IMR-90 (cell line): Measurements from ENCODE around the gene ZNRF3. TPM values are rescaled to one million over a fixed set of nuclear protein-coding genes. Genes with fewer than 3 reads are reported as not detected.
A peak's percentile ranks its signal among the peaks of the same experiment; 100 is the strongest.

ENCODE experiments used
- ATAC-seq: fragments of 200-7000 bp; cut with Tn5 transposase; 2 replicates; pipeline ENCODE4 v1.9.1; 2020; ENCODE audit warnings: low read depth, mild to moderate bottlenecking, moderate library complexity
- BruUV-seq: library from RNA; stranded (reverse); fragments of 400-500 nt; replicated peaks from 2 replicates; lab custom pipeline; 2021; lab: Mats Ljungman, UMichigan
- CTCF ChIA-PET: fragments of 300-600 bp; formaldehyde crosslinking; extraction: SDS; loops from one replicate; lab custom pipeline; 2021; ENCODE audit warnings: antibody characterized with exemption; lab: Yijun Ruan, JAX
- POLR2A ChIA-PET: fragments of 300-600 bp; sonication (Branson Sonifier 250); formaldehyde crosslinking; loops from one replicate; lab custom pipeline; 2022; ENCODE audit warnings: antibody characterized with exemption; ENCODE audit not compliant: unreplicated experiment; lab: Charles Lee
- DNase-seq: peaks from one replicate; pipeline ENCODE4 v3.0.0; 2013
- H2AFZ ChIP-seq: replicated peaks from 2 replicates; pipeline ENCODE3; 2013; ENCODE audit warnings: low read length, mild to moderate bottlenecking; ENCODE audit not compliant: poor library complexity
- H2AK5ac ChIP-seq: 2 replicates; pipeline ENCODE4 v1.6.1; 2013; ENCODE audit warnings: low read depth, low read length, inconsistent platforms
- H2AK9ac ChIP-seq: replicated peaks from 2 replicates; pipeline ENCODE3; 2013; ENCODE audit warnings: mild to moderate bottlenecking, low read depth, low read length, moderate library complexity; ENCODE audit not compliant: poor library complexity
- H2BK120ac ChIP-seq: 2 replicates; pipeline ENCODE4 v1.6.1; 2013; ENCODE audit warnings: low read depth, low read length, inconsistent platforms
- H2BK15ac ChIP-seq: 3 replicates; pipeline ENCODE4 v1.6.1; 2013; ENCODE audit warnings: low read depth, low read length, inconsistent platforms
- H2BK20ac ChIP-seq: 2 replicates; pipeline ENCODE4 v1.6.1; 2013; ENCODE audit warnings: low read depth, mild to moderate bottlenecking, inconsistent platforms, low read length, moderate library complexity
- H2BK5ac ChIP-seq: 2 replicates; pipeline ENCODE4 v1.6.1; 2013; ENCODE audit warnings: mild to moderate bottlenecking, low read depth, low read length, inconsistent platforms; ENCODE audit not compliant: poor library complexity, severe bottlenecking
- H3K14ac ChIP-seq: replicated peaks from 2 replicates; pipeline ENCODE4 v1.6.1; 2013; ENCODE audit warnings: low read depth, low read length, inconsistent platforms
- H3K18ac ChIP-seq: 2 replicates; pipeline ENCODE4 v1.6.1; 2013; ENCODE audit warnings: low read depth, low read length, control low read depth
- H3K23ac ChIP-seq: 2 replicates; pipeline ENCODE4 v1.6.1; 2013; ENCODE audit warnings: low read depth, low read length, inconsistent platforms
- H3K27ac ChIP-seq: 2 replicates; pipeline ENCODE4 v1.5.1; 2013; ENCODE audit warnings: mild to moderate bottlenecking, control low read depth, low read length; ENCODE audit not compliant: insufficient read depth
- H3K27me3 ChIP-seq: 2 replicates; pipeline ENCODE4 v1.6.1; 2013; ENCODE audit warnings: low read length; ENCODE audit not compliant: control insufficient read depth, insufficient read depth
- H3K36me3 ChIP-seq: 2 replicates; pipeline ENCODE4 v1.6.1; 2013; ENCODE audit warnings: low read length, mixed read lengths; ENCODE audit not compliant: control insufficient read depth, insufficient read depth
- H3K4ac ChIP-seq: 2 replicates; pipeline ENCODE4 v1.6.1; 2013; ENCODE audit warnings: low read depth, low read length, inconsistent platforms
- H3K4me1 ChIP-seq: 2 replicates; pipeline ENCODE4 v1.6.1; 2013; ENCODE audit warnings: low read length, mixed read lengths; ENCODE audit not compliant: control insufficient read depth, insufficient read depth
- H3K4me2 ChIP-seq: 2 replicates; pipeline ENCODE4 v1.6.1; 2013; ENCODE audit warnings: low read depth, mild to moderate bottlenecking, control low read depth, low read length, moderate library complexity
- H3K4me3 ChIP-seq: 2 replicates; pipeline ENCODE4 v1.5.1; 2013; ENCODE audit warnings: low read depth, mild to moderate bottlenecking, control low read depth, low read length, moderate library complexity; ENCODE audit not compliant: insufficient read depth
- H3K56ac ChIP-seq: 2 replicates; pipeline ENCODE4 v1.6.1; 2013; ENCODE audit warnings: low read length, inconsistent platforms; ENCODE audit not compliant: insufficient read depth; ENCODE audit errors: extremely low read depth
- H3K79me1 ChIP-seq, 2 experiments: 2 replicates each; pipeline ENCODE4 v1.6.1; 2013; ENCODE audit warnings: low read length in 2 of 2, inconsistent platforms in 1 of 2, low read depth in 1 of 2
- H3K9ac ChIP-seq: 2 replicates; pipeline ENCODE4 v1.6.1; 2013; ENCODE audit warnings: low read depth, low read length, control low read depth
- H3K9me1 ChIP-seq: 2 replicates; pipeline ENCODE4 v1.6.1; 2013; ENCODE audit warnings: low read length, inconsistent platforms; ENCODE audit not compliant: insufficient read depth
- H3K9me3 ChIP-seq: 2 replicates; pipeline ENCODE4 v1.6.1; 2013; ENCODE audit warnings: low read length; ENCODE audit not compliant: control insufficient read depth, insufficient read depth
- H4K20me1 ChIP-seq: 2 replicates; pipeline ENCODE4 v1.6.1; 2013; ENCODE audit warnings: low read length, inconsistent platforms; ENCODE audit not compliant: insufficient read depth
- H4K5ac ChIP-seq: 2 replicates; pipeline ENCODE4 v1.6.1; 2013; ENCODE audit warnings: mild to moderate bottlenecking, low read depth, low read length, control low read depth
- H4K8ac ChIP-seq, 2 experiments: 2 replicates each; pipeline ENCODE4 v1.6.1; 2013; ENCODE audit warnings: low read depth in 2 of 2, low read length in 2 of 2, control low read depth in 1 of 2, inconsistent platforms in 1 of 2
- H4K91ac ChIP-seq: 2 replicates; pipeline ENCODE4 v1.6.1; 2013; ENCODE audit warnings: low read depth, low read length, inconsistent platforms; ENCODE audit not compliant: insufficient read depth
- BHLHE40 ChIP-seq: fragments of 150-350 bp; IDR thresholded peaks from 2 replicates; pipeline ENCODE4 v1.6.1; 2016; ENCODE audit warnings: mild to moderate bottlenecking, low read depth, low read length
- CEBPB ChIP-seq: IDR thresholded peaks from 2 replicates; pipeline ENCODE4 v1.6.1; 2012; ENCODE audit warnings: low read depth, low read length, improper control_type of control experiment
- CHD1 ChIP-seq: IDR thresholded peaks from 2 replicates; pipeline ENCODE4 v1.6.1; 2012; ENCODE audit warnings: low read depth, low read length, improper control_type of control experiment
- CTCF ChIP-seq: conservative IDR thresholded peaks from 2 replicates; pipeline ENCODE4 v1.5.1; 2012; ENCODE audit warnings: mild to moderate bottlenecking, low read depth, low read length, improper control_type of control experiment
- ELK1 ChIP-seq: fragments of 150-350 bp; IDR thresholded peaks from 2 replicates; pipeline ENCODE4 v1.6.1; 2016; ENCODE audit warnings: low read depth, mild to moderate bottlenecking, low read length, moderate library complexity, borderline replicate concordance
- FOS ChIP-seq: fragments of 150-350 bp; IDR thresholded peaks from 2 replicates; pipeline ENCODE4 v1.6.1; 2016; ENCODE audit warnings: low read depth, low read length
- MAFK ChIP-seq: IDR thresholded peaks from 2 replicates; pipeline ENCODE4 v1.6.1; 2012; ENCODE audit warnings: low read depth, low read length, improper control_type of control experiment
- MAZ ChIP-seq: IDR thresholded peaks from 2 replicates; pipeline ENCODE4 v1.6.1; 2012; ENCODE audit warnings: low read depth, mild to moderate bottlenecking, low read length, improper control_type of control experiment, moderate library complexity, borderline replicate concordance
- MXI1 ChIP-seq: IDR thresholded peaks from 2 replicates; pipeline ENCODE4 v1.6.1; 2012; ENCODE audit warnings: low read depth, mild to moderate bottlenecking, low read length, moderate library complexity, borderline replicate concordance
- NFE2L2 ChIP-seq: fragments of 150-350 bp; IDR thresholded peaks from 2 replicates; pipeline ENCODE4 v1.6.1; 2016; ENCODE audit warnings: low read depth, mild to moderate bottlenecking, low read length
- POLR2A ChIP-seq: IDR thresholded peaks from 2 replicates; pipeline ENCODE4 v1.6.1; 2012; ENCODE audit warnings: mild to moderate bottlenecking, low read depth, low read length
- RAD21 ChIP-seq: IDR thresholded peaks from 2 replicates; pipeline ENCODE4 v1.6.1; 2012; ENCODE audit warnings: low read length, improper control_type of control experiment
- RCOR1 ChIP-seq: IDR thresholded peaks from 2 replicates; pipeline ENCODE4 v1.6.1; 2012; ENCODE audit warnings: mild to moderate bottlenecking, low read length, improper control_type of control experiment; ENCODE audit not compliant: insufficient replicate concordance
- RFX5 ChIP-seq: IDR thresholded peaks from 2 replicates; pipeline ENCODE4 v1.8.0; 2012; ENCODE audit warnings: low read depth, mild to moderate bottlenecking, low read length, moderate library complexity
- SMC3 ChIP-seq: fragments of 150-350 bp; IDR thresholded peaks from 2 replicates; pipeline ENCODE4 v1.6.1; 2016; ENCODE audit warnings: low read depth, mild to moderate bottlenecking, antibody characterized with exemption, low read length, moderate library complexity
- USF2 ChIP-seq: fragments of 150-350 bp; IDR thresholded peaks from 2 replicates; pipeline ENCODE4 v1.6.1; 2017; ENCODE audit warnings: mild to moderate bottlenecking, antibody characterized with exemption, low read length, low read depth
- WGBS, 2 experiments: methylation state at CpG; one replicate each; pipeline versions ENCODE4 v1.1.5 to v1.1.7; 2013; ENCODE audit warnings: missing lambda C conversion rate in 2 of 2; ENCODE audit not compliant: insufficient read length in 1 of 2; ENCODE audit errors: extremely low coverage in 2 of 2; 5-methylcytosine and 5-hydroxymethylcytosine counted together
- dilution Hi-C: fragments of 300-500 bp; cut with HindIII; formaldehyde crosslinking; loops from one replicate; pipeline ENCODE4 v1.14.3; 2018; ENCODE audit warnings: low sequenced_read_pairs; ENCODE audit not compliant: unreplicated experiment
- in situ Hi-C: fragments of 300-500 bp; cut with MboI; formaldehyde crosslinking; loops from 3 replicates; pipeline ENCODE4 v1.14.3; 2019; ENCODE audit warnings: low sequenced_read_pairs, inconsistent platforms, mixed read lengths
- intact Hi-C: fragments of 100-400 bp; cut with micrococcal nuclease; formaldehyde crosslinking; loops from 2 replicates; pipeline ENCODE4 v1.10.0; 2022
- polyA plus RNA-seq, 3 experiments: library from polyadenylated mRNA; depleted of rRNA; stranded (reverse); fragments of >200 nt; gene quantifications; 2 replicates each; pipeline ENCODE4 v1.2.3, GENCODE V29; 2012; ENCODE audit warnings: low replicate concordance in 1 of 3
- total RNA-seq: library from RNA; depleted of rRNA; stranded (reverse); fragments of >200 nt; gene quantifications from 2 replicates; pipeline ENCODE4 v1.2.3, GENCODE V29; 2012

Gene ZNRF3
- total and polyA plus RNA-seq, 2 of the 4 experiments (the other 2 are of a cell fraction): 1.4 to 2.4 TPM

- H3K27me3 ChIP-seq: no peaks in the 10 kb centered on the region
- BruUV-seq: no TSS peak
- no CpG with 5 or more reads among the region's 4 CpGs for WGBS, 2 experiments
These were observed 93.7 kb downstream of the ZNRF3 start for GRCh38 chr22:28977060-28977459.

More at GRCh38 chr22:28977060-28977459, 93.7 kb downstream of the ZNRF3 start:
- H2BK20ac ChIP-seq: no peak overlapping the region
- no peak overlapping the region for H2BK120ac ChIP-seq
- H3K9me3 ChIP-seq: no peaks in the 10 kb centered on the region
- TF ChIP-seq RFX5 (no peak), MXI1 (no peak), SMC3 (no peak), FOS (no peak), NFE2L2 (no peak), POLR2A (no peak), RCOR1 (no peak), ELK1 (no peak), CTCF (no peak), USF2 (no peak), CHD1 (no peak), BHLHE40 (no peak), RAD21 (no peak), MAZ (no peak), MAFK (no peak), CEBPB (no peak)
- peaks cover 4 to 11% of the 10 kb centered on the region in 2 experiments; a peak in 2 of 4 replicates for H3K79me1 ChIP-seq
- dilution Hi-C loops: no loop called here
- H3K56ac ChIP-seq: no peak overlapping the region
- H4K91ac ChIP-seq: no peak overlapping the region
- no peaks in the 10 kb centered on the region for H3K9me1 ChIP-seq
- H3K4me1 ChIP-seq: peaks cover 10% of the 10 kb centered on the region
- no peak for DNase-seq
- peak; percentile 46; the same call in 1 of the 2 replicates for ATAC-seq
- no peak overlapping the region for H3K4ac ChIP-seq
- CTCF ChIA-PET: interaction anchor here (1.3 kb wide), 1 partner anchor 50 kb away, joined by 4 read pairs; no protein-coding TSS in a partner anchor
- intact Hi-C loops: no loop called here
- no peak overlapping the region for H2AK9ac ChIP-seq
- H3K18ac ChIP-seq: no peak overlapping the region
- no peaks in the 10 kb centered on the region for H4K20me1 ChIP-seq
- POLR2A ChIA-PET: no interaction called here
- no peaks in the 10 kb centered on the region for H3K36me3 ChIP-seq
- H2BK15ac ChIP-seq: no peak overlapping the region
- in situ Hi-C loops: no loop called here
- H4K5ac ChIP-seq: no peak overlapping the region
- 0 out of 2 replicates have a peak overlapping the region, but pooled peaks have one; percentile 22 for H3K14ac ChIP-seq
- H3K23ac ChIP-seq: peak overlapping the region; percentile 33; the same call in 1 of the 2 replicates
- H3K4me3 ChIP-seq: no peak overlapping the region
- no peak overlapping the region for H3K27ac ChIP-seq
- no peak overlapping the region for H2BK5ac ChIP-seq
- no peak overlapping the region for H2AFZ ChIP-seq
- no peak overlapping the region for H3K9ac ChIP-seq
- H4K8ac ChIP-seq: no peak overlapping the region
- H2AK5ac ChIP-seq: no peak overlapping the region
- H3K4me2 ChIP-seq: peak overlapping the region; percentile 89
